Effector CD4-positive, alpha-beta T cell (primary cell): ENCODE measurements around the gene LRRC3.
A peak's percentile ranks its signal among the peaks of the same experiment; 100 is the strongest.
"Not testable (repeated sequence)": the region's sequence is repeated elsewhere in the genome, so short reads cannot be mapped to it uniquely, and the experiment has no call there.

Source experiments
- DNase-seq: peaks from one replicate; pipeline ENCODE4 v3.0.0-alpha.2; 2020
- total RNA-seq: gene quantifications from one replicate; lab custom pipeline; 2026; lab: John Stamatoyannopoulos, UW

The LRRC3 gene, protein sequence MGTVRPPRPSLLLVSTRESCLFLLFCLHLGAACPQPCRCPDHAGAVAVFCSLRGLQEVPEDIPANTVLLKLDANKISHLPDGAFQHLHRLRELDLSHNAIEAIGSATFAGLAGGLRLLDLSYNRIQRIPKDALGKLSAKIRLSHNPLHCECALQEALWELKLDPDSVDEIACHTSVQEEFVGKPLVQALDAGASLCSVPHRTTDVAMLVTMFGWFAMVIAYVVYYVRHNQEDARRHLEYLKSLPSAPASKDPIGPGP
- 1.3 reads per million for total RNA-seq

DNA sequence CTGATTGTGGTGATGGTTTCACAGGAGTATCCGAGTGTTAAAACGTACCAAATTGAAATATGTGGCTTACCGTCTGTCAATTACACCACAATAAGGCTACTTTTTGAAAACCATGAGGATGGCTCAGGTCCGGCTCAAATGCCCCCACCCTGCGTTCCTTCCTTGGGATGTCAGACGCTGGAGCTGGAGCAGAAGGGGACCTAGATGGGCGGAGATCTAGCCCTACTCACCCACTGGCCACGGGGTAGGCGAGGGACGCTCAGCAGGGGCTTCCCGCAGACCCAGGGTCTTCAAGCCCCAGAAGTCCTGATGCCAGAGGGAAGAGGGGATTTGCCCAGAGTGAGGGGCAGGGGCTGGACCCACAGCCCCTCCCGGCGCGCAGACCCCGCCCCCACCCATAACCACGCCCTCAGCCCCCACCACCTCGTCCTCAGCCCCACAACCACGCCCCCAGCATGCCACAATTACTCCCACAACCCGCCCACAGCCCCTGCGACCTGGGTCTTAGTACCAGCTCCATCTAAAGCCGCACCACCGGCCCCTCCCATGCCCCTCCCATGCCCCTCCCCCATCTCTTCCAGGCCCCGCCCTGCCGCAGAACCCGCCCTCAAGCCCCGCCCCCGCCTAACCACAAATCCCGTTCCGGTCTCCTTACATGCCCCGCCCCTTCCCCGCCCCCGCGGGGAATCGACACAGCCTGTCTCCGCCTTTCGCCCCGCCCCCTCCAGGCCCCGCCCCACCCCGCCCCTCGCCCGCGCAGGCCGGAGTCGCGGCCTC, at the start of gene LRRC3:
TSS of gene LRRC3 (plus strand) at position 764 of the 777 bp plus-strand sequence. CDS start 1,135 bp downstream, outside the sequence.
- peak; percentile 77 for DNase-seq

DNA sequence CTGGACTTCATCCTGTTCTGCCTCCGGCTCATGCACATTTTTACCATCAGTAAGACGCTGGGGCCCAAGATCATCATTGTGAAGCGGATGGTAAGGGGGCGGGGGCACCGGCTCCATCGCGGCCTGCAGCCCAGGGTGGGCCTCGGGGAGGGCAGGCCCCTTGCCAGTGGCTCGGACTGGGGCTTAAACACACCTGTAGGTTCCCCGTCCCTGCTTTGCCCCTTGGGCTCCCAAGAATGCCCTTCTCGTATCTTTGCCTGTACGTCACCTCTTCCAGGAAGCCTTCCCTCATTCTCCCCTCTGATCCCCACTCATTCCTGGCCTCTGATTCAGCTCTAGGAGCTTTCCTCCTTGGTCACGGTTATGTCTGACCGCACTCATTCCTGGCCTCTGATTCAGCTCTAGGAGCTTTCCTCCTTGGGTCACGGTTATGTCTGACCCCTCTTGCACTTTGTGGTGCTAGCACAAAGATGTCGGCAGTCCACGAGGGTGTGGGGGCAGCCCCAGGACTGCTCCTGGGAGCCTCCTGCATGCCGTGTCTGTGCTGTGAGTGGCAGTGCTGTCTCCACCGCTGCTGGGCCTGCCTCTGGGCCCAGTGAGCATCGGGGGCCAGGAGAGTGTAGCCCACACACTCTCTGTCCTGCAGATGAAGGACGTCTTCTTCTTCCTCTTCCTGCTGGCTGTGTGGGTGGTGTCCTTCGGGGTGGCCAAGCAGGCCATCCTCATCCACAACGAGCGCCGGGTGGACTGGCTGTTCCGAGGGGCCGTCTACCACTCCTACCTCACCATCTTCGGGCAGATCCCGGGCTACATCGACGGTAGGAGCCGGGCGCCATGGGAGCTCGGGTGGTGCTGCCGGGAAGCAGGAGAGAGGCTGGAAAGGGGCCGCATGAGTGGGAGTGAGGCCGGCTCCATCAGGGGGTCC, 49.1 kb upstream of the LRRC3 start:
- DNase-seq, result no peak

DNA sequence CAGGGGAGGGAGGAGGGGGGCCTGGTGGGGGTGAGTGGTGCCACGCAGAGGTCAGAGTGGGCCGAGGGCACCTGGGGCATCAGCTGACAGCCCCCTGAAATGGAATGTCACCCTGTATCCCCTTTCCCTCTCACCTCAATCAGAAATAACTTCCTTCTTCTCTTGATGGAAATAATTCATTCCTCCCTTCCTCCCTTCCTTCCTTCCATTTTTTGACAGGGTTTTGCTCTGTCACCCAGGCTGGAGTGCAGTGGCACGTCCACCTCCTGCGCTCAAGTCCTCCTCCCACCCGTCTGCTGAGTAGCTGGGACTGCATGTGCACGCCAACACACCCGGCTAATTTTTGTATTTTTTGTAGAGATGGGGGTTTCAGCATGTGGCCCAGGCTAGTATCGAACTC, 48.4 kb upstream of the LRRC3 start:
- no peak for DNase-seq

DNA sequence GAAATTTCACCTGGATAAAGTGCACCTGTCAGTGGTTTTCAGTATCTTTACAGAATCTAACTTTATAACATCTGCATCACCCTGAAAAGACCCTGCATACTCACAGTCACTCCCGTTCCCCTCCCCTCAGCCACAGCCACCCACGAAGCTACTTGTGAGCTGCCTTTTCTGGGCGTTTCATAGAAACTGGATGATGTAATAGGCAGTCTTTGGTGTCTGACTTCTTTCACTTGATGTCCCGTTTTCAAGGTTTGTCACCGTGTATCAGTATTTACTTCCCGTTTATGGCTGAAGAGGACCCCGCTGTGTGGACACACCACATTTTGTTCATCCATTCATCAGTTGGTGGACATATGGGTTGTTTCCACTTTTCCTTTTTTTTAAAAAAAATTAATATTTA, 47.8 kb upstream of the LRRC3 start:
- DNase-seq, result no peak

DNA sequence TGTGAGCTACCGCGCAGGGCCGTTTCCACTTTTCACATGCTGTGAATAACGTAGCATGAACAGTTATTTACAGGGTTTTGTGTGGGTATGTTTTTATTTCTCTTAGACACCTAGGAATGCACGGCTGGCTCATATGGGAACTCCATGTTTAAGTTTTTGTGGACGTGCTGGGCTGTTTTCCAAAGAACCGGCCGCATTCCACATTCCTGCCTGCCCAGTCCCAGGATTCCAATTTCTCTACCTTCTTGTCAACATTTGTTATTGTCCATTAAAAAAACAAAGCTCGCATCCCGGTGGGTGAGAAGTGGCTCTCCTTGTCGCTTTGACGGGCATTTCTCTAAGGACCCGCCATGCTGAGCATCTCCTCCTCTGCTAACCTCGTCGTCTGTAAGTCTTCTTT, 47.1 kb upstream of the LRRC3 start:
- DNase-seq, result no peak

DNA sequence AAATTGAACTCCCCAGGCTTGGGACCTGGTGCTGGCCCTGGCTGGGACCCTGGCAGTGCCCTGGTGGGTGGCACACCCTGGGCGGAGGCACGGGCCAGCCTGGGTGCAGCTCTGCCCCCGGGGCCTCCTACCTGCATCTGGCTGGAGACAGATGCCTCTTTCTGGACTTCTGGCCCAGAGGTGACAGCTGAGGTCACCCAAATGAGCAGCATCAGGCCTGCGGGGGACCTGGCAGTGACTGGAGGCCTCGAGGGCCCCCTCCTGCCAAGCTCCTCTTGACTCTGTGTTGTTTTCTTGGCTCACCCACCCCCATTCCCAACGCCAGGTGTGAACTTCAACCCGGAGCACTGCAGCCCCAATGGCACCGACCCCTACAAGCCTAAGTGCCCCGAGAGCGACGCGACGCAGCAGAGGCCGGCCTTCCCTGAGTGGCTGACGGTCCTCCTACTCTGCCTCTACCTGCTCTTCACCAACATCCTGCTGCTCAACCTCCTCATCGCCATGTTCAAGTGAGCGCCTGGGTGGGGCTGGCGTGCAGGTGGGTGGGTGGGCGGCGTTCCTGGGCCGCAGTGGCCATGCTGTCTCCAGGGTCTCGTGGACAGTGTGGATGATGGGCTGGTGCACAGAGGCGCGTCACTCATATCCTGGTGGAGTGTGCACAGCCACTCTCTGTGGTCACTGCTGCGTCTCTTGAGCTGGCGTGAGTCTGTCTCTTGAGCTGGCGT, 41.6 kb upstream of the LRRC3 start:
- no peak for DNase-seq

DNA sequence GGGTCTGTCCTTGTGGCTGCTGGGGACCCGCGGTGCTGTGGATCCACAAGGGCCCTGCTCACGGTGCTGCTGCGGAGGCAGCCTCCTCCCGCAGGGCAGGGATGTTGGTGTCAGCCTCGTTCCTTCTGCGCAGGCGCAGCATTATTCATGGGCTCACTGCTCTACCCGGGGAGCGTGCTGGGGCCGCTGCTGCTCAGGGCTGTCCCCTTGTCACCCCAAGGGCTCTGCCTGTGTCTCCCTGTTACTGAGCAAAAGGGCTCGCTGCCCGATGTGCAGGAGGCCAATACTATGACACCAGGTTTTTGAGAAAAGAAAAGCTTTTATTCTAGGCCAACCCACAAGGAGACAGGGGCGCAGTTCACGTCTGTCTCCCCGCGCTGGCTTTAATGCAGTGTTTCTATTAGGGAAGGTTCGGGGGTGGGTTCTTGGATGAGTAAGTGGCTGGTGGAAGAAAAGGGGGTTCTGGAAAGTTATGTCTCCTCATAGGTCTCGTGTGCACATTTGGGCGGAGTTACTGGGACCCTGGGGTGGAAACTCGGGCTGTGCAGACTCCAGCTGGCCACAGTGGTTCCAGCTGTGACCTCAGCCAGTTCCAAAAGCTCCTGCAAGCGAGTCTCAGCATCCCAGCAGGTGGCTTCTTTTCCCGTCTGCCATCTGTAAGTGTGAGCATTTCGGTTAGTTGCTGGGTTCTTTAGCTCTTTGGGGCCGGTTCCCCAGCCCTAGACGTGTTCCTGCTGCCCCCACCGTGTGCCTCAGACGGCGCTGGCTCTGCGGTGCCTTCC, 40.8 kb upstream of the LRRC3 start:
- no peak for DNase-seq

DNA sequence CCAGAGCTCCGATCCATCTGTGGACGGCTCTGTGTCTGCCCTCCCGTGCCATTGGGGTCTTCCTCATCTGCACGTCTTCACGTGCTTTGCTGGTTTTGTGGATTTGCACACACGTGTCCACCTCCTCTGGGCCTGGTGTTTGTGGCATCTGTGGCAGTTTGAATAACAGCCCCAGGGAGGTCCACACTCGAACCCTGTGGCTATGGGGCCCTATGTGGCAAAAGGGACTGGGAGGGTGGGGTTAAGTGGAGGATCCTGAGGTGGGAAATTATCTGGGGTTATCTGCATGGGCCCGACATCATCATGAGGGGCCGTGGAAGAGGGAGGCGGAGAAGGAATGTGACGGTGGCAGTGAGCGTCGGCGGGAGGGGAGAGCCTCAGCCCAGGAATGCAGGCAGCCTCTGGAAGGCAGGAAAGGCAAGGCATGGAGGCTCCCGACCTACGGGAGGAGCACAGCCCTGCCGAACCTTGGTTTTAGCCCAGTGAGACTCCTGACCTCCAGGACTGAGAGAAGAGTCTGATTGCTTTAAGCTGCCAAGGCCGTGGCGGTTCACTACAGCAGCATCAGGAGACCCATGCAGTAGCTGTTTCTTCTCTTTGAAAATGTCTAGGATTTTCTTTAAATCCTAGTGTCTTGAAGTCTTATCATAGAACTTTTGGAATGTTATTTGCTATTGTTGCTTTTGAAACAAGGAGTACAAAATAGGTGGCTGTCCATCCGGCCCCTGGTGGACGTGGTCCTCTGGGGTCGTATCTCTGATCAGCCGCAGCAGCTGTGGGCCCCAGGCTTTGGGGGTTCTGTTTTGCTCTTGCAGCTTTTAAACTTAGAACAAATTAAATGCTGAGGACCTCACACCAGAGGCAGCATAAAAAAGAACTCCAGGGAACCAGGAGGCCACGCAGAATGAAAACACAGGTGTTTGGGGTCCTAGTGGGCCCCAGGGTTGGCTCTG, 40.0 kb upstream of the LRRC3 start:
- no peak for DNase-seq

DNA sequence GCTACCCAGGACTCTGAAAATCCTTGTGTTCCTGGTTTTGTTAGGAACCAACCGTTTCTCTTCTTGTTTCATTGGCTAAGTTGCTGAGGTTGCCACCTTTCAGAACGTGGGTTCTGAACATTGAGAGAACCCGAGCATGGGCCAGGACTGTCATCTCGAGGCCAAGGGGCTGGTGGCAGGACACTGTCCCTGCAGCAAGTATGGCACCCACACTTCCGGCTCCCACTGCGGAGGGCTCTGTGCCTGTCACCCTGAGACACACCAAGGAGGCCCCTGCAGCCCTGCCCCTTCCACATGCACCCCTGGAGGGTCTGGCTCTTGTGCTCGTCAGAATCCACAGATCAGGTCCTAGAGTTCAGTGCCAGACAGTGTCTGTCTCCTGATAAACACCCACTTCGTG, 39.1 kb upstream of the LRRC3 start:
- no peak for DNase-seq

DNA sequence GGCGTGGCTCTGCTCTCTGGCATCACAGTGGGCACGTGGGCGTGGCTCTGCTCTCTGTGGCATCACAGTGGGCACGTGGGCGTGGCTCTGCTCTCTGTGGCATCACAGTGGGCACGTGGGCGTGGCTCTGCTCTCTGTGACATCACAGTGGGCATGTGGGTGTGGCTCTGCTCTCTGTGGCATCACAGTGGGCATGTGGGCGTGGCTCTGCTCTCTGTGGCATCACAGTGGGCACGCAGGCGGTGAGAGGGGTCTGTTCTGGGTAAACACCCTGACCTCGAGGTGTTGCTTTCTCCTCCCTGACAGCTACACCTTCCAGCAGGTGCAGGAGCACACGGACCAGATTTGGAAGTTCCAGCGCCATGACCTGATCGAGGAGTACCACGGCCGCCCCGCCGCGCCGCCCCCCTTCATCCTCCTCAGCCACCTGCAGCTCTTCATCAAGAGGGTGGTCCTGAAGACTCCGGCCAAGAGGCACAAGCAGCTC, 37.6 kb upstream of the LRRC3 start:
- DNase-seq, result not testable (repeated sequence)

DNA sequence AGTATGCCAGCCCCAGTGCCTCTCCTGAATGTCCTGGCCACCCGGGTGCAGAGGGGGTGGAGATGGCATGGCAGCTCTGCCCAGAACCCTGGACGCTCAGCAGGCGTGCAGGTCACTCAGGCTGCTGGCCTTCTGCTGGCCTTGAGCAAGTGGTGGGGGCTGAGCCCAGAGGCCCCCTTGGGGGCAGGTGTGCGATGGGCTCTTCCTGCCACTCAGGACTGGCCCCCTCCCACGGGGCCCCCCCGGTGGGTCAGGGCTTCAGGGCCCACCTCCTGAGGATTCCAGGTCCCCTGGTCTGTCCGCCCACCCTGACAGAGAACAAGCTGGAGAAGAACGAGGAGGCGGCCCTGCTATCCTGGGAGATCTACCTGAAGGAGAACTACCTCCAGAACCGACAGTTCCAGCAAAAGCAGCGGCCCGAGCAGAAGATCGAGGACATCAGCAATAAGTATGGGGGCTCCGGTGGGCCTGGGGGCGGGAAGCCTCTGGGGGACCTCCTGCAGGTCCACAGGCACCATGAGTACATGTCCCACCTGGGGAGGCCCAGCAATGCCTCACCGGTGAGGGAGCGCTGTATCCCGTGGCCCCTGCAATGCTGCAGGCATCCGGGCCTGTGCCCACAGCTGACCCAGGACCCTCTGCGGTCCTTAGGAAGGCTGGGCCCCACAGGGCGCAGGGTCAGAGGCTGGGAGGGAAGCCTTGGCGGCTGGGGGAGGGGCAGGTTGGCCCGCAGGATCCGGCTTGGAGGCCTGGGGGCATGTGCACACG, 37.0 kb upstream of the LRRC3 start:
- DNase-seq, result no peak

DNA sequence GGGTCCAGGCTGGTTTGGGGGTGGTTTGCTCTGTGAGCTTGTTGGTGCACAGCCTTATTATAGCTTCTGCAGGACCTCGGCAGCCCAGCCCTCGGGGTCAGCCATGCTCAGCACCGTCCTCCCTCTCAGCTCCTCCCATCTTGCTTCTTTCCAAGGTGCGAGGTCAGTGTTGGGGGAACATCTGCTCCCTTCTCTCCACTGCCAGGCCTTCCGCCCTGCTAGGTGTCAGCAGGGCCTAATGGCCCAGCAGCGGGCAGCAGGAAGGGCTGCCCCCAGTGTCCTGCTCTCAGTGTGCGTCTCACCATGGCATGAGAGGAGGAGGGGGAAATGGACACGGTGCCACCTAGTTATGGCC, 36.5 kb upstream of the LRRC3 start:
- DNase-seq, result no peak

DNA sequence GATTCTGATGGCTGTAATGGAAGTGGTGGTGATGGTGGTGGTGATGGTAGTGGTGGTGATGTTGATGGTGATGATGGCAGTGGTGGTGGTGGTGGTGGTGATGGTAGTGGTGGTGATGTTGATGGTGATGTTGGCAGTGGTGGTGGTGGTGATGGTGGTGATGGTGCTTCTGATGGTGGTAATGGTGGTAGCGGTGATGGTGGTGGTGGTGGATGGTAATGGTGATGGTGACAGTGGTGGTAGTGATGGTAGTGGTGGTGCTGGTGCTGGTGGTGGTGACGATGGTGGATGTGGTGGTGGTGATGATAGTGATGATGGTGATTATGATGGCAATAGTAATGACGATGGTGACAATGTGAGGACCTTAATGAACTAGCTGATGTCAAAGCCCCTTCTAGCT, 35.6 kb upstream of the LRRC3 start:
- no peak for DNase-seq

DNA sequence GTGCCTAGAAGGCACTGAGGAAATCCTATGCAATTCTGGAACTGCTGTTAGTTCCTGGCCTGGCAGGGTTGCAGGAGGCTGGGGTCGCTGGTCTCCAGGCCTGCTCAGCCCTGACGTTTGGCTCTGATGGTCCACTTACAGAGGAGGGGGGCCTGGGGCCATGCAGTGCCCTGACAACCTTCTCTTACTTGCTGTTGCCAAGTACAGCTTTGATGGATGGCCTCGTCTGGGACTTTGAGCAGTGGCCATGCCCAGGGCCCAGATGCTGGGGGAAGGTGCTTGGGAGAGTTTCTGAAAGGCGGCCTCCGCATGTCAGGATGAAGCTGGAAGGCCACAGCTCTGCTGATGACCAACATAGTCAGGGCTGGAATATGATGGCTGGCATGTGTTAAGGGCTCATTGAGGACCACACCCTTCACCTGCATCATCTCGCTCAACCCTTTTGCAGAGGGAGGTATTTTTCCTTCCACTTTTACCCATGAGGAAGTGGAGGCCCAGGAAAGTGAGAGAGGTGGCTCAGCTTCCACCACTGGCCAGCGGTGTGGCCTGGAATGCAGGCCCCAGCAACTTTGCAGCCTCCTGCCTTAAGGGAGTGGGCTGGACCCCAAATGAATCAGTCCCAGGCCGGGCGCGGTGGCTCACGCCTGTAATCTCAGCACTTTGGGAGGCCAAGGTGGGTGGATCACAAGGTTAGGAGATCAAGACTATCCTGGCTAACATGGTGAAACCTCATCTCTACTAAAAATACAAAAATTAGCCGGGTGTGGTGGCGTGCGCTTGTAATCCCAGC, 34.7 kb upstream of the LRRC3 start:
- DNase-seq, result no peak

DNA sequence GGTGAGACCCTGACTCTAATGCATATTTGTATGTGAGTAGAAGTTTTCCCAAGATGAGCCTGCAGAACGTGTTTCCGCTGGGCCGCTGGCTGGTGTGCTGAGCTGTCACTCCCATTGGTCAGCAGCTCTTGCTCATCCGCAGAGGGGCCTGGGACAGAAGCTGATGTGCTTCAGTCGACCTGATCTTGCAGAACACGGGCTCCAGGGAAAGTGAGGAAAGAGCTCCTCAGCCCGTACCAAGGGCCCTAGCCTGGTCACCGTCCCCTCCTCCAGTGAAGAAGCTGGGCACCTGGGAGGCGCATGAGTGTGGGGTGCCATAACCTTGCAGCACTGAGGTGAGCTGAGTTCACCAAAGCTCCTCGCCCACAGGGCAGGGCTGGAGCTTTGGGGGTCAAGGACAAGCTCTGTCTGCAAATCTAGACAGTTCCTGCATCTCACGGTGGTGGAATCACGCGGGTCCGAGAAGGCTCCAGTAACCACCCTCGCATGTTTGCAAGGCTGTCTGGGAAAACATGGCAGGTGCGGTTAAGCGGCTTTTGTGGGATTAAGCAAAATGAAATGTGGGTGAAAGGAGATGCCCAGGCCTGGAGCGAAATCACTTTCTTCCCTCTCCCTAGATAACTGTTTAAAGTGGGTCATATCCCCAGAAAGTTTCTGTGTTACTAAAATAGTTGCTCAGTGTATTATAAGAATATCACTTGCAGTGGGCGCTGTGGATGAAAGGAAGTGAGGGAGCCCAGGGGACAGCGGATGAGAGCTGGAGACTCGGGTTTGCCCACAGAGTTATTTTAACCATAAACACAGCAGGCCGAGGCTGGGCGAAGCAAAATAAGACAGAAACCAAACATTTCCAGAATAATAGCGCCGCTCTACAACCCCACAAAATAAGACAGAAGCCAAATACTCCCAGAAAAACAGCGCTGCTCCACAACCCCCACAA, 33.1 kb upstream of the LRRC3 start:
- DNase-seq, result no peak

DNA sequence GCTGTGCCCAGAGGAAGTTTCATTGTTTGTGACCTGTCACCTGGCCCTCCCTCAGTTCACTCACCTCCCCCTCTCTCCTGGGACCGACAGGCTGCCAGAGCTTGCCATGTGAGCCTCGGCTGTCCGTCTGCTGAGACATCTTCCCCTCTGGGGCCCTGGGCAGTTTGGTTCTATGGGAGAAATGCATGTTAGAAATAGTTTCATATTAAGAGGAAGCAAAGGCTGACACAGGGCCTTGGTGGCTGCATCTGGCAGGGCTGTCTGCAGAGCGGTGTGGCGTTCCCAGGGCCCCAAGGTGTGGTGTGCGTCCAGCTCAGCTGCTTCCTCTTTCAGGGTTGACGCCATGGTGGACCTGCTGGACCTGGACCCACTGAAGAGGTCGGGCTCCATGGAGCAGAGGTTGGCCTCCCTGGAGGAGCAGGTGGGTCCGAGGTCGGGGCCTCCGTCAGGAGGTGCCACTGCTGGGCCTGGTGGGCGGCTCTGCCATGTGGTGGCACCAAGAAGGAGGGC, 31.9 kb upstream of the LRRC3 start:
- no peak for DNase-seq

DNA sequence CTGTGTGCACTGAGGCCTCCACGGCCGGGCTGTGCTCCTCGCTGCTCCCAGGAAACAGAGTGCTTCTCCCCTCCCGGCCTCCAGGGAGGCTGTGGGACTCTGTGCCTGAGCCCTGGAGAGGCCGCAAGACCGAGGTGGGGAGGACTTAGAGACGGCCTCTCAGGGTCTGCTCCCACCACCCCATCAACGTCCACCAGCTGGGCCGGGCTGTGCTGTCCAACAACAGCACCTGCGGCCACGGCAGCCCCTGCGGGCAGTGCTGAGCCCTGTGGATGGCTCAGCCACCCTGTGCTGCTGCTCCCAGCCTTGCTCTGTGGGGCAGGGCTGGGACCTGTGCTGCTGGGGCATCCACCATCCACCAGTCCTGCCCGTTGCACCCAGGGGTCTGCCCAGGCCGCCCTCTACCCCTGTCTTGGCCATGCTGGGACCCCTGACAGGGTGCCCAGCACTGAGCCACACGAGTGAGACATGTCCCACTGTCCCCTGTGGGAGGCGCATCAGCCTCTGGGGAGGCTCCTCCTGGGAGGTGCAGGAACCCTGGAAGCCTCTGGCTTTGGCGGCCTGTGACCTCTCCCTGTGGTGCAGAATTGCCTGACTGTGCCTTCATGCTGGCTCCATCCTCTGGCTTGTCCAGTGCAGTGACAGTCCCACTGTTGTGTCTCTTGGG, 31.2 kb upstream of the LRRC3 start:
- DNase-seq, result no peak
